ENCODE data around the gene RNH1. TPM values are rescaled to one million over a fixed set of nuclear protein-coding genes. Genes with fewer than 3 reads are reported as not detected.

The RNH1 gene
- total and polyA plus RNA-seq, 2 donors (not counting 1 experiment from before 2014, with no cell fraction given) = 102 to 561 TPM

- no peak for DNase-seq (ENCODE audit: low read depth in 2 of 2)
- Histone ChIP-seq H3K4me3 (replicated peaks in 1 of 4; ENCODE audit: control extremely low read depth in 1 of 4, insufficient read depth in 1 of 4, low read depth in 3 of 4, low read length in 4 of 4) (no peak overlapping the region), H3K4me1 (ENCODE audit: control insufficient read depth, extremely low read depth, insufficient read depth, low read length) (peaks cover 11% of the 10 kb centered on the region), H2AFZ (ENCODE audit: low read length) (no peak overlapping the region), H3K27ac (ENCODE audit: insufficient read depth, low read length) (peak overlapping the region; percentile 16), H4K20me1 (ENCODE audit: control insufficient read depth, extremely low read depth, insufficient read depth, low read length) (no peaks in the 10 kb centered on the region), H3K9ac (ENCODE audit: insufficient read depth, low read length) (no peak overlapping the region), H3K36me3 (ENCODE audit: control insufficient read depth, insufficient read depth, low read length) (peaks cover 2% of the 10 kb centered on the region), H3K79me2 (ENCODE audit: control insufficient read depth, insufficient read depth, low read length) (peaks cover 12% of the 10 kb centered on the region), H3K4me2 (ENCODE audit: extremely low read depth, insufficient read depth, low read length) (no peak overlapping the region), H3K9me3 (ENCODE audit: control insufficient read depth, insufficient read depth, low read depth, low read length) (no peaks in the 10 kb centered on the region), H3K27me3 (ENCODE audit: control insufficient read depth, insufficient read depth, low read length) (no peaks in the 10 kb centered on the region)
- TF ChIP-seq CTCF (conservative IDR thresholded peaks at IDR 0.05 in 1 of 2, IDR thresholded peaks at IDR 0.05 in 1 of 2; ENCODE audit: low read depth in 1 of 2, low read length in 2 of 2) (no peak), EZH2 (IDR thresholded peaks at IDR 0.05; ENCODE audit: low read length, missing control alignments) (no peak)
Observed at GRCh38 chr11:468493-468892, 38.5 kb downstream of the RNH1 start.

- peaks cover 11% of the 10 kb centered on the region for H3K4me1 ChIP-seq (ENCODE audit: control insufficient read depth, extremely low read depth, insufficient read depth, low read length)
- H3K9me3 ChIP-seq (ENCODE audit: control insufficient read depth, insufficient read depth, low read depth, low read length) = no peaks in the 10 kb centered on the region
- H2AFZ ChIP-seq (ENCODE audit: low read length) = no peak overlapping the region
- no peaks in the 10 kb centered on the region for H3K27me3 ChIP-seq (ENCODE audit: control insufficient read depth, insufficient read depth, low read length)
- H3K27ac ChIP-seq (ENCODE audit: insufficient read depth, low read length) = no peak overlapping the region
- no peak for DNase-seq (ENCODE audit: low read depth in 2 of 2)
- peaks cover 12% of the 10 kb centered on the region for H3K79me2 ChIP-seq (ENCODE audit: control insufficient read depth, insufficient read depth, low read length)
- no peak overlapping the region for H3K4me3 ChIP-seq (replicated peaks in 1 of 4; ENCODE audit: control extremely low read depth in 1 of 4, insufficient read depth in 1 of 4, low read depth in 3 of 4, low read length in 4 of 4)
- TF ChIP-seq CTCF (conservative IDR thresholded peaks at IDR 0.05 in 1 of 2, IDR thresholded peaks at IDR 0.05 in 1 of 2; ENCODE audit: low read depth in 1 of 2, low read length in 2 of 2) = no peak
- TF ChIP-seq EZH2 (IDR thresholded peaks at IDR 0.05; ENCODE audit: low read length, missing control alignments) = no peak
- no peak overlapping the region for H3K9ac ChIP-seq (ENCODE audit: insufficient read depth, low read length)
- H3K36me3 ChIP-seq (ENCODE audit: control insufficient read depth, insufficient read depth, low read length) = peaks cover 2% of the 10 kb centered on the region
- no peaks in the 10 kb centered on the region for H4K20me1 ChIP-seq (ENCODE audit: control insufficient read depth, extremely low read depth, insufficient read depth, low read length)
- no peak overlapping the region for H3K4me2 ChIP-seq (ENCODE audit: extremely low read depth, insufficient read depth, low read length)
Observed at GRCh38 chr11:468036-468435, 39.0 kb downstream of the RNH1 start.

- TF ChIP-seq EZH2 (IDR thresholded peaks at IDR 0.05; ENCODE audit: low read length, missing control alignments) (no peak), CTCF (conservative IDR thresholded peaks at IDR 0.05 in 1 of 2, IDR thresholded peaks at IDR 0.05 in 1 of 2; ENCODE audit: low read depth in 1 of 2, low read length in 2 of 2) (no peak)
Observed at GRCh38 chr11:465896-466530, 41.0 kb downstream of the RNH1 start.

More at GRCh38 chr11:465896-466530, 41.0 kb downstream of the RNH1 start:
- Histone ChIP-seq H3K9me3 (ENCODE audit: control insufficient read depth, insufficient read depth, low read depth, low read length) (no peaks in the 10 kb centered on the region), H3K4me2 (ENCODE audit: extremely low read depth, insufficient read depth, low read length) (no peak overlapping the region), H3K4me3 (replicated peaks in 1 of 4; ENCODE audit: control extremely low read depth in 1 of 4, insufficient read depth in 1 of 4, low read depth in 3 of 4, low read length in 4 of 4) (no peak overlapping the region), H2AFZ (ENCODE audit: low read length) (no peak overlapping the region), H3K27me3 (ENCODE audit: control insufficient read depth, insufficient read depth, low read length) (no peaks in the 10 kb centered on the region), H4K20me1 (ENCODE audit: control insufficient read depth, extremely low read depth, insufficient read depth, low read length) (no peaks in the 10 kb centered on the region), H3K79me2 (ENCODE audit: control insufficient read depth, insufficient read depth, low read length) (no peaks in the 10 kb centered on the region), H3K4me1 (ENCODE audit: control insufficient read depth, extremely low read depth, insufficient read depth, low read length) (peaks cover 11% of the 10 kb centered on the region), H3K9ac (ENCODE audit: insufficient read depth, low read length) (no peak overlapping the region), H3K27ac (ENCODE audit: insufficient read depth, low read length) (no peak overlapping the region), H3K36me3 (ENCODE audit: control insufficient read depth, insufficient read depth, low read length) (peaks cover 4% of the 10 kb centered on the region)
- no peak for DNase-seq (ENCODE audit: low read depth in 2 of 2)
